HUES6 (cell line): Measurements from ENCODE around the gene TET2.

ENCODE experiments used
- H3K27ac ChIP-seq: 2 replicates; pipeline ENCODE4 v1.7.0; 2013; ENCODE audit warnings: low read depth, mild to moderate bottlenecking, low read length, inconsistent platforms
- H3K27me3 ChIP-seq: 2 replicates; pipeline ENCODE4 v1.6.1; 2013; ENCODE audit warnings: low read length; ENCODE audit not compliant: control insufficient read depth, insufficient read depth
- H3K36me3 ChIP-seq: 2 replicates; pipeline ENCODE4 v1.6.1; 2013; ENCODE audit warnings: low read length; ENCODE audit not compliant: control insufficient read depth, insufficient read depth
- H3K4me1 ChIP-seq: 2 replicates; pipeline ENCODE4 v1.6.1; 2013; ENCODE audit warnings: low read length; ENCODE audit not compliant: control insufficient read depth, insufficient read depth
- H3K4me3 ChIP-seq: 2 replicates; pipeline ENCODE4 v1.5.1; 2013; ENCODE audit warnings: low read depth, low read length
- H3K9ac ChIP-seq: one replicate; pipeline ENCODE4 v1.6.1; 2013; ENCODE audit warnings: mild to moderate bottlenecking, low read length
- H3K9me3 ChIP-seq: 2 replicates; pipeline ENCODE4 v1.6.1; 2013; ENCODE audit warnings: low read depth, low read length; ENCODE audit not compliant: control insufficient read depth, insufficient read depth

The TET2 gene

GRCh38 chr4:105274090-105274489 lies 127.4 kb downstream of the TET2 start:
- H3K9ac ChIP-seq: no peak overlapping the region
- H3K27ac ChIP-seq: no peak overlapping the region
- H3K27me3 ChIP-seq: no peaks in the 10 kb centered on the region
- H3K4me1 ChIP-seq: no peaks in the 10 kb centered on the region
- H3K9me3 ChIP-seq: peaks cover 3% of the 10 kb centered on the region; the same call in 1 of the 2 replicates
- H3K4me3 ChIP-seq: no peak overlapping the region
- peaks cover 11% of the 10 kb centered on the region; the same call in 1 of the 2 replicates for H3K36me3 ChIP-seq

- Histone ChIP-seq H3K9ac (no peak overlapping the region), H3K27me3 (no peaks in the 10 kb centered on the region), H3K4me1 (no peaks in the 10 kb centered on the region), H3K4me3 (no peak overlapping the region), H3K36me3 (peaks cover 11% of the 10 kb centered on the region; the same call in 1 of the 2 replicates), H3K27ac (no peak overlapping the region), H3K9me3 (peaks cover 3% of the 10 kb centered on the region; the same call in 1 of the 2 replicates)
Observed at GRCh38 chr4:105274504-105274903, 127.8 kb downstream of the TET2 start.

- H3K27me3 ChIP-seq: no peaks in the 10 kb centered on the region
- H3K4me3 ChIP-seq: no peak overlapping the region
- no peaks in the 10 kb centered on the region for H3K9me3 ChIP-seq
- no peaks in the 10 kb centered on the region for H3K4me1 ChIP-seq
- peaks cover 6% of the 10 kb centered on the region; the same call in 1 of the 2 replicates for H3K36me3 ChIP-seq
- no peak overlapping the region for H3K27ac ChIP-seq
- H3K9ac ChIP-seq: no peak overlapping the region
Observed at GRCh38 chr4:105276361-105277104, 129.9 kb downstream of the TET2 start.

- H3K27me3 ChIP-seq: no peaks in the 10 kb centered on the region
- no peaks in the 10 kb centered on the region for H3K4me1 ChIP-seq
- H3K36me3 ChIP-seq: peaks cover 6% of the 10 kb centered on the region; the same call in 1 of the 2 replicates
- no peaks in the 10 kb centered on the region for H3K9me3 ChIP-seq
- no peak overlapping the region for H3K4me3 ChIP-seq
- no peak overlapping the region for H3K9ac ChIP-seq
- H3K27ac ChIP-seq: no peak overlapping the region
Observed at GRCh38 chr4:105277702-105278101, 131.0 kb downstream of the TET2 start.

GRCh38 chr4:105279314-105279713 lies 132.6 kb downstream of the TET2 start:
- no peaks in the 10 kb centered on the region for H3K9me3 ChIP-seq
- peaks cover 6% of the 10 kb centered on the region; the same call in 1 of the 2 replicates for H3K36me3 ChIP-seq
- H3K4me1 ChIP-seq: no peaks in the 10 kb centered on the region
- H3K4me3 ChIP-seq: no peak overlapping the region
- H3K27me3 ChIP-seq: no peaks in the 10 kb centered on the region
- H3K9ac ChIP-seq: no peak overlapping the region
- no peak overlapping the region for H3K27ac ChIP-seq

- H3K27me3 ChIP-seq: no peaks in the 10 kb centered on the region
- H3K4me3 ChIP-seq: no peak overlapping the region
- no peak overlapping the region for H3K27ac ChIP-seq
- no peaks in the 10 kb centered on the region for H3K4me1 ChIP-seq
- H3K9ac ChIP-seq: no peak overlapping the region
- H3K9me3 ChIP-seq: no peaks in the 10 kb centered on the region
- H3K36me3 ChIP-seq: no peaks in the 10 kb centered on the region
Observed at GRCh38 chr4:105280338-105281123, 133.9 kb downstream of the TET2 start.

- no peaks in the 10 kb centered on the region for H3K4me1 ChIP-seq
- H3K9ac ChIP-seq: no peak overlapping the region
- no peaks in the 10 kb centered on the region for H3K36me3 ChIP-seq
- no peak overlapping the region for H3K4me3 ChIP-seq
- H3K27ac ChIP-seq: no peak overlapping the region
- no peaks in the 10 kb centered on the region for H3K9me3 ChIP-seq
- H3K27me3 ChIP-seq: no peaks in the 10 kb centered on the region
Observed at GRCh38 chr4:105281124-105281415, 134.4 kb downstream of the TET2 start.

GRCh38 chr4:105282489-105282888 lies 135.8 kb downstream of the TET2 start:
- no peaks in the 10 kb centered on the region for H3K27me3 ChIP-seq
- H3K9me3 ChIP-seq: no peaks in the 10 kb centered on the region
- H3K4me3 ChIP-seq: no peak overlapping the region
- H3K4me1 ChIP-seq: no peaks in the 10 kb centered on the region
- H3K9ac ChIP-seq: no peak overlapping the region
- no peaks in the 10 kb centered on the region for H3K36me3 ChIP-seq
- no peak overlapping the region for H3K27ac ChIP-seq

GRCh38 chr4:105283501-105283900 lies 136.8 kb downstream of the TET2 start:
- H3K9ac ChIP-seq: no peak overlapping the region
- no peaks in the 10 kb centered on the region for H3K4me1 ChIP-seq
- no peak overlapping the region for H3K4me3 ChIP-seq
- H3K27me3 ChIP-seq: no peaks in the 10 kb centered on the region
- no peaks in the 10 kb centered on the region for H3K36me3 ChIP-seq
- H3K27ac ChIP-seq: no peak overlapping the region
- H3K9me3 ChIP-seq: no peaks in the 10 kb centered on the region

- no peaks in the 10 kb centered on the region for H3K36me3 ChIP-seq
- H3K4me3 ChIP-seq: no peak overlapping the region
- H3K4me1 ChIP-seq: no peaks in the 10 kb centered on the region
- H3K9me3 ChIP-seq: no peaks in the 10 kb centered on the region
- no peak overlapping the region for H3K27ac ChIP-seq
- no peak overlapping the region for H3K9ac ChIP-seq
- no peaks in the 10 kb centered on the region for H3K27me3 ChIP-seq
Observed at GRCh38 chr4:105288121-105288520, 141.4 kb downstream of the TET2 start.

- H3K9me3 ChIP-seq: no peaks in the 10 kb centered on the region
Observed at GRCh38 chr4:105291925-105292324, 145.2 kb downstream of the TET2 start.

More at GRCh38 chr4:105291925-105292324, 145.2 kb downstream of the TET2 start:
- no peaks in the 10 kb centered on the region for H3K36me3 ChIP-seq
- H3K27me3 ChIP-seq: no peaks in the 10 kb centered on the region
- H3K4me3 ChIP-seq: no peak overlapping the region
- H3K9ac ChIP-seq: no peak overlapping the region
- H3K27ac ChIP-seq: no peak overlapping the region
- no peaks in the 10 kb centered on the region for H3K4me1 ChIP-seq
